Measurements from ENCODE around the gene ANKRD18B. TPM values are rescaled to one million over a fixed set of nuclear protein-coding genes. Genes with fewer than 3 reads are reported as not detected.
A peak's percentile ranks its signal among the peaks of the same experiment; 100 is the strongest.
"Not testable (repeated sequence)": the region's sequence is repeated elsewhere in the genome, so short reads cannot be mapped to it uniquely, and the experiment has no call there.

ANKRD18B gene
- total RNA-seq, 1 donor from 2014 or later = 6.6 TPM

GRCh38 chr9:33535541-33535940 lies 11.5 kb downstream of the ANKRD18B start:
- no peak for DNase-seq

GRCh38 chr9:33543463-33543862 lies 19.4 kb downstream of the ANKRD18B start:
- DNase-seq = not testable (repeated sequence)

DNA sequence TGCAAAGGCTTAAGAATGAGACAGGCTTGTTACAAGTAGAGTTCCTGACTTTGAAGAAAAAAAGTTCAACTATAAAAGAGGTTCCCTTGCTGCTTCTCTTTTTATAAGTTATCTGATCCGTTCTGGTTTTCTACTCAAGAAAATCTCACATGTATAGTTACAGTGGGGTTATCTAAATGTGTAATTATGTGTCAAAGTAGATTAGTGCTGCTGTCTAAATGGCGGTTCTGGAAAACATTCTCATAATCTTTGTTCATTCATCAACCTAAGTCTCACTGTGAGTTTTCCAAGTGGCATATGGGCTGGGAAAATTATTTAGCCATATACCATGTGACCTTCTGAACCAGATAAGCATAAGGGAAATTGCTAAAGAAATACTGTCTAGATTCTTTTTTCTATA lies 21.7 kb downstream of the ANKRD18B start:
- DNase-seq = not testable (repeated sequence)

DNA sequence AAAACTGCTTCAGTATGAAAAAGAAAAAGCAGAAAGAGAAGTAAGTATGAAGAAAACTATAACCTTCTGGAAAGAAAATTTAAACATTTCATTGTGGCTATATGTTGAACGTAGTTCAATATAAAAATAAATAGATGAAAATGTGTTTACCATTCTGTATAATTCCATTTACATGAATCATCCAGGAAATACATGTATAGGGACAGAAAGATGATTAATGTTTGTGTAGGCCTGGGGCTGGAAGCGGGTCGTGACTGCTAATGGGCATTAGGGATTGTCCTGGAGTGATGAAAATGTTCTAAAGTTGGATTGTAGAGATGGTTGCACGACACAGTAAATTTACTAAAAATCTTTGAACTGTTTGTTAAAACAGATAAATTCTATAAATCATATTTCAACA lies 24.8 kb downstream of the ANKRD18B start:
- not testable (repeated sequence) for DNase-seq

GRCh38 chr9:33549418-33549817 lies 25.4 kb downstream of the ANKRD18B start:
- not testable (repeated sequence) for DNase-seq

GRCh38 chr9:33551183-33551582 lies 27.1 kb downstream of the ANKRD18B start:
- DNase-seq = not testable (repeated sequence)

GRCh38 chr9:33552315-33552725 lies 28.3 kb downstream of the ANKRD18B start:
- peak; percentile 90 for DNase-seq

DNA sequence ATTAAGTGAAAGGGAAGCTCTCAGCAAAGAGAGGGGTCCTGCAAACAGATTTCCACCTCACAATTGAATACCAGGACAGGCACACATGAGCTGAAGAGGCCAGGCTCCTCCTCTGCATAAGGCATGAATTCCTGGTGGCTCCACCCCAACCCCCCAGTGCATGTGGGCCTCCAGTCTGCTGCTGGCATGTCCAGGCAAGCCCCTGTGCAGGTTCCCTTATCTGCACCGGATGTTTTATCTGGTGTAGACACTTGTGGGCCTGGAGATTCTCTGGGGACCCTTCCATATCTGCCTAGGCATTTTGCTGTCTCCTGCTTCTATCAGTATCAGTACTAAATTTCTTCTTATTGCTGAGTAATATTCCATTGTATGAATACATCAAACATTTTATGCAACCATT lies 36.2 kb downstream of the ANKRD18B start:
- DNase-seq = not testable (repeated sequence)

DNA sequence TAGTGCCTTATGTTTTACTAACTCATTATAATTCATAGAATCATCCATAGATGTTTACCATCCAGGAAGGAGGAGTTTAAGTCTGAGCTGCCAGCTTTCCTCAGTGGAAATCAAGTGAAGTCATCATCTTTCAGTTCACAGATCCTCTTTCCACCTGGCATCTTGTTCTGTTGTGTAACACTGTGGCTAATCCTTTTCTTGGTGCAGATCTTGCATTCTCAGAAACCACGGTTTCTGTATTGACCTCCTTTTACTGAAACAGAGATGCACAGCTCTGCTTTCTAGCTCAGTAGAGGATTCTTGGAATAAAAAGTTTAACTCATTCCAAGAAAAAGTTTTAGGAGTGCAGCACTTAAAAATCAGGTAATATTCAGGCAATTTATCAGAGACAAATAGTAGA lies 38.1 kb downstream of the ANKRD18B start:
- DNase-seq = not testable (repeated sequence)

DNA sequence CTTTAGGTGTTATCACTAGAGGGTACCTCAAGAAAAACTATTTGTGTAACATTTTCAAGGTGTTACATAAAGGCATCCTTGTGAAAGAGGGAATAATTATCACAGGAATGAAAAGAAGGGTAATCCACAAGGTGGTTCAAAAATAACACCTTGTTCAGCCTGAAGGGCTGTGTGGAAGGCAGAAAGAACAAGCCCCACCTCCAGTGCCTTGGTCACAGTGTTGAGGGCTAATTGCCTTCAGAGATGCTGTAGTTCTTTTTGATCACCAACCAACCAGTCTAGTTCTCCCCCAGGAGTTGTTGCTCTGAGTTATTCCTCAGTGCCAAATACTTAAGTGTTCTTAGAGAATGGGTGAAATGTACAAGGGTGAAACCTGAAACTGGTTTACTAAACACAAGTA lies 43.7 kb downstream of the ANKRD18B start:
- DNase-seq = not testable (repeated sequence)

DNA sequence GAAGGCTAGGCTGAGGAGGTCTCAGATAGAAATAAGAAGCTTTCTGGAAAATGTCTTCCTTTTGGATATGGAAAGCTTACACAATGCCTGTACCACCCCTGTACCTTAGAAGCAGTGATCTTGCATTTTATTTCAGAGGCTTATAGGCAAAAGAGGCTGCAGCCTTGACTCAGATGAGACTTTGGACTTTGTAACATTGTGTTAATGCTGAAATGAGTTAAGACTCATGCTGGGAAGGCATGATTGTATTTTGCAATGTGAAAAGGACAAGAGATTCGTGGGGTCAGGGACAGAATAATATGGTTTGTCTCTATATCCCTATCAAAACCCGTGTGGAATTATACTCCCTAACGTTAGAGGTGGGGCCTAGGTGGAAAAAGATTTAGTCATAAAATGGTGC lies 53.7 kb downstream of the ANKRD18B start:
- DNase-seq = not testable (repeated sequence)

- DNase-seq = not testable (repeated sequence)
Measured at GRCh38 chr9:33579996-33580395, 55.9 kb downstream of the ANKRD18B start.

GRCh38 chr9:33582686-33583085 lies 58.6 kb downstream of the ANKRD18B start:
- DNase-seq = not testable (repeated sequence)

GRCh38 chr9:33586128-33586527 lies 62.1 kb downstream of the ANKRD18B start:
- DNase-seq = not testable (repeated sequence)

DNA sequence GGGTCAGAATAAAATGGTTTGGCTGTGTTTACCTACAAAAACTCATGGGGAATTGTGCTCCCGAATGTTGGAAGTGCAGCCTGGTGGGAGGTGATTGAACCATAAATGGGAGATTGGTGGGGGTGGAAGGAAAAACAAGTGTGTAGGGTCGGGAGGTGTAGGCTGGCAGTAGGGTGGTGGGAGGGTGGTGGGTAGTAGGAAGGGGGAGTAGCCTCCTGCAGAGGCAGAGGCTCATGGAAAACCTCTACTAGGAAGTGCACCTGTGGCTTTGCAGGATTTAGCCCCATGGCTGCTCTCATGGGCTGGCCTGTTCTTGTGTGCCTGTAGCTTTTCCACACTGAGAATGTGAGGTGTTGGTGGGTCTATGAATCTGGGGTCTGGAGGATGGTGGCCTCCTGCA lies 63.7 kb downstream of the ANKRD18B start:
- not testable (repeated sequence) for DNase-seq

GRCh38 chr9:33588876-33589275 lies 64.8 kb downstream of the ANKRD18B start:
- DNase-seq = not testable (repeated sequence)

DNA sequence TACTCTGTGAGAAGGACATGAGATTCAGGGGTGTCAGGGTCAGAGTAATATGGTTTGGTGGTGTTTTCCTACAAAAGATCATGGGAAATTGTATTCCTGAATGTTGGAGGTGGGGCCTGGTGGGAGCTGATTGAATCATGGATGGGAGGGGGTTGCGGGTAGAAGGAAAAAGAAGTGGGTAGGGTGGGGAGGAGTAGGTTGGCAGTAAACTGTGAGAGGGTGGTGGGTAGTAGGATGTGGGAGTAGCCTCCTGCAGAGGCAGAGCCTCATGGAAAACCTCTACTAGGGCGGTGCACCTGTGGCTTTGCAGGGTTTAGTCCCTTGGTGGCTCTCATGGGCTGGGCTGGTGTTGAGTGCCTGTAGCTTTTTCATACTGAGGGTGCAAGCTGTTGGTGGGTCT lies 66.8 kb downstream of the ANKRD18B start:
- DNase-seq = not testable (repeated sequence)

DNA sequence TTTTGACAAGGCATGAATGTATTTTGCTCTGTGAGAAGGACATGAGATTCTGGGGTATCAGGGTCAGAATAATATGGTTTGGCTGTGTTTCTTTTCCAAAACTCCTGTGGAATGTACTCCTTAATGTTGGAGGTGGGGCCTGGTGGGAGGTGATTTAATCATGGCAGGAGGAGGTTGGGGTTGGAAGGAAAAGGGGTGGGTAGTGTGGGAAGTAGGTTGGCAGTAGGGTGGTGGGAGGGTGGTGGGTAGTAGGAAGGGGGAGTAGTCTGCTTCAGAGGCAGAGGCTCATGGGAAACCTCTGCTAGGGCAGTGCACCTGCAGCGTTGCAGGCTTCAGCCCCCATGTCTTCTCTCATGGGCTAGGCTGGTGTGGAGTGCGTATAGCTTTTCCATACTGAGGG lies 72.9 kb downstream of the ANKRD18B start:
- DNase-seq = not testable (repeated sequence)

GRCh38 chr9:33597386-33597785 lies 73.3 kb downstream of the ANKRD18B start:
- DNase-seq = not testable (repeated sequence)

DNA sequence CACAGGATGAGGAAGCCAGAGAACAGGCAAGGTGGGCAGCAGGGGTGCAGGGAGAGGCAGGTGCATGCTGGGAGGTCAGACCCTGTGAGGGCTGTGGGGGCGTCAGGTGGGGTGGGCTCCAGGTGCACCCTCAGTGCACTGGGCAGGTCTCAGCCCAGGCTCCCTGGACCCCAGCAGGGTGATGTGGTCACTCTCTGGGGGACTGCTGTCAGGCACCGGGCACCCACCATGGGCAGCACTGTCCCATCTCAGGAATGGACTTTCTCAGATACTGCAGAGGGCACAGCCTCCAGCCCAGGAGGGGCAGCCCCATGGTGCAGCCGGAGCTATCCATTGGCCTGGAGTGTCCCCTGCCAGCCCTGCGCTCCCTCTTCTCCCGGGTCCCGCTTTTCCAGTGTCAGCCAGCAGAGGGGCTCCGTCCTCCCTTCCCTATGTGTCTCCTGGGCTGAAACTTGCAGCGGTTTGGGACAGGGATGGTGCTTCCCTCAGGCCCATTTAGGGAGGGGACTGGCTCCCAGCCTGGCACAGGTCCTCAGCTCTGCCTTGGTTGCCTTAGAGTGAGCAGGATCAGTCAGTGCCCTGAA lies 74.8 kb downstream of the ANKRD18B start:
- not testable (repeated sequence) for DNase-seq

DNA sequence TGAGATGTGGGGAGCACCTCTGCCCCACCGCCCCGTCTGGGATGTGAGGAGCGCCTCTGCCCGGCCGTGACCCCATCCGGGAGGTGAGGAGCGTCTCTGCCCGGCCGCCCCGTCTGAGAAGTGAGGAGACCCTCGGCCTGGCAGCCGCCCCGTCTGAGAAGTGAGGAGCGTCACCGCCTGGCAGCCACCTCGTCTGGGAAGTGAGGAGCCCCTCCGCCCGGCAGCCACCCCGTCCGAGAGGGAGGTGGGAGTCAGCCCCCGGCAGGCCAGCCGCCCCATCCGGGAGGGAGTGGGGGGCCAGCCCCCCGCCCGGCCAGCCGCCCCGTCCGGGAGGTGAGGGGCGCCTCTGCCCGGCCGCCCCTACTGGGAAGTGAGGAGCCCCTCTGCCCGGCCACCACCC lies 76.9 kb downstream of the ANKRD18B start:
- DNase-seq = not testable (repeated sequence)

DNA sequence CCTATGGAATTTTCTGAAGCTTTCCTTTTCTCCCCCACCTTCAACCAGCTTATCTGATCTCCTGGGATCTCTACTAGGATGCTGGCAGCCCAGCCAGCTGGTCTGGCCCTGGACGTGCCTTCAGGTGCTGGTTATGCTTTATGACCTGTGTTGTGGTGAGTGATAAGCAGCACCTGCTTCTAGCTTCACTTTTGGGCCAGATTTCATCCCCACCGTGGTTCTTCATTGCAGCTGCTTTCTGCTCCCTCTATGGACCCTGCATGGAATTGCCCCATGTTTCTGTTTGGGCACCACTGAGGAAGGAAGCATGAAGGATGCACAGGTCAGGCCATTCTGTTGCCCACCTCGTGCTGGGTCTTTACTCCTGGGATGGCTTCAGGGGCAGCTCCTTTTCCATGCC lies 80.2 kb downstream of the ANKRD18B start:
- not testable (repeated sequence) for DNase-seq

GRCh38 chr9:33604936-33605335 lies 80.9 kb downstream of the ANKRD18B start:
- DNase-seq = not testable (repeated sequence)

DNA sequence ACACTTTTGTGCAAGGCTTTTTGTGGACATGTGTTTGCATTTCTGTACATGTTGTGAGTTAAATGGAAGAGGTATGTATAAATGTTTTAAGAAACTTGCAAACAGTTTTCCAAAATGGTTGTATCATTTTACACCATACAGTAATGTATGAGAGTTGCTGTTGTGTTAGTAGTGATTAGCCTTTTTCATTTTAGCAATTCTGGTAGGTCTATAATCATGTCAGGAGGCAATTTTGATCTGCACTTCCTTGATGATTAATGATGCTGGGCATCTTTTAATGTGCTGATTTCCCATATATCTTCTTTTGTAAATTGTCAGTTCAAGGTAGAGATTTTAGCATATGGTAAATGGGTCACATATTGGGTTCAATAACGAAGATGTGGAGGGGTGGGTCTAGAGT lies 87.3 kb downstream of the ANKRD18B start:
- no peak for DNase-seq

DNA sequence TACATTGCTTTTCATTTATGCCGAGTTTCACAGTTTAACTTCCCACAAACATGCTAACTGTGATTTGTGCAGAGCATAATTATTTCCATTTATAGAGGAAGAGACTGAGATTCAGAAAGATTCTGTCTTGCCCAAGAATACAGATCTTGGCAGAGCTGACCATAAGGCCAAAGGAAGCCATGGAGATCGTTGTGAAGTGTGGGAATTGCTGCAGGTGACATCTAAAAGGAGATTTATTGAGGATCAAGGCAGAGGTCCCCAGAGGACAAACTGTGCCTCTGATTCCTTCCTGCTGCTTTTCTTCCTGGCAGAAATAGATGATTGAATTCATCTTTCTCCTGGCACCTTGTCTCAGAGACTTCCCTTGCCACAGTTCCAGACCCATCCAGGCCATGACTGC lies 88.4 kb downstream of the ANKRD18B start:
- DNase-seq = not testable (repeated sequence)

Data from tongue (tissue), 2 donors.